K562 (cell line): ENCODE measurements around the gene TNFSF9. TPM values are rescaled to one million over a fixed set of nuclear protein-coding genes. Genes with fewer than 3 reads are reported as not detected.

ENCODE experiments used
- BMI1 ChIP-seq: fragments of 150-350 bp; IDR thresholded peaks from 2 replicates; pipeline ENCODE4 v1.6.1; 2014; ENCODE audit warnings: low read length
- CBFB ChIP-seq: sonication (generic); formaldehyde crosslinking; IDR thresholded peaks from 2 replicates; pipeline ENCODE4 v1.4.0; 2020; ENCODE audit warnings: mild to moderate bottlenecking, missing genetic modification reagents
- CCAR2 ChIP-seq: fragments of 200-400 bp; formaldehyde crosslinking; IDR thresholded peaks from 2 replicates; pipeline ENCODE4 v1.6.1; 2017; ENCODE audit warnings: mild to moderate bottlenecking, low read depth, low read length
- GTF2F1 ChIP-seq: IDR thresholded peaks from 2 replicates; pipeline ENCODE4 v1.6.1; 2011; ENCODE audit warnings: low read depth, low read length, improper control_type of control experiment
- HIVEP1 ChIP-seq: fragments of 250-450 bp; sonication (Bioruptor Pico); IDR thresholded peaks from 2 replicates; pipeline ENCODE4 v1.4.0; 2020; ENCODE audit warnings: mild to moderate bottlenecking
- JUNB ChIP-seq: fragments of 450-650 bp; formaldehyde crosslinking; conservative IDR thresholded peaks from 2 replicates; pipeline ENCODE4 v1.4.0; 2020; ENCODE audit warnings: mild to moderate bottlenecking
- MBD2 ChIP-seq: sonication (generic); IDR thresholded peaks from 2 replicates; pipeline ENCODE4 v1.6.1; 2016; ENCODE audit warnings: low read depth, borderline replicate concordance
- MYBL2 ChIP-seq, 2 experiments: fragments of 450-650 bp in 1 of 2; sonication (generic) in 1 of 2; formaldehyde crosslinking in 1 of 2; IDR thresholded peaks; 2 replicates each; pipeline versions ENCODE4 v1.6.1 to v1.8.1; 2017 to 2022; ENCODE audit warnings: borderline replicate concordance in 1 of 2, inconsistent platforms in 1 of 2, low read depth in 1 of 2, mild to moderate bottlenecking in 1 of 2, missing genetic modification reagents in 1 of 2, moderate library complexity in 1 of 2
- SETDB1 ChIP-seq: IDR thresholded peaks from one replicate; pipeline ENCODE4 v1.6.1; 2012; ENCODE audit warnings: low read length, control low read depth, inconsistent platforms
- ZBTB8A ChIP-seq: fragments of 450-650 bp; IDR thresholded peaks from 2 replicates; pipeline ENCODE4 v1.6.1; 2018; ENCODE audit warnings: mild to moderate bottlenecking, moderate library complexity; ENCODE audit not compliant: partially characterized antibody
- ZNF165 ChIP-seq: fragments of 250-450 bp; sonication (Bioruptor Pico); IDR thresholded peaks from 2 replicates; pipeline ENCODE4 v1.4.0; 2020; ENCODE audit warnings: borderline replicate concordance
- ZNF253 ChIP-seq: fragments of 250-450 bp; sonication (Bioruptor Pico); conservative IDR thresholded peaks from 2 replicates; pipeline ENCODE4 v1.6.1; 2021; ENCODE audit warnings: mild to moderate bottlenecking
- ZNF282 ChIP-seq: sonication (generic); formaldehyde crosslinking; IDR thresholded peaks from 2 replicates; pipeline ENCODE4 v1.8.1; 2023; ENCODE audit warnings: missing genetic modification reagents
- ZNF76 ChIP-seq: fragments of 250-450 bp; sonication (Bioruptor Pico); IDR thresholded peaks from 2 replicates; pipeline ENCODE4 v1.4.0; 2020; ENCODE audit warnings: mild to moderate bottlenecking, moderate library complexity, borderline replicate concordance
- polyA plus RNA-seq, 8 experiments: library from polyadenylated mRNA; depleted of rRNA in 4 of 8; stranded (reverse) in 5 of 8; unstranded in 3 of 8; fragments of >200 nt; fragmentation: Nextera tagmentation in 2 of 8; fragmentation: Illumina TruSeq in 1 of 8; extraction: Ambion mirVana in 2 of 8; extraction: Trizol in 1 of 8; gene quantifications; 2 replicates each; pipeline versions ENCODE4 v1.2.1 to v1.2.3, GENCODE V29; 2011 to 2014; ENCODE audit warnings: inconsistent platforms in 1 of 8, missing spikeins in 1 of 8
- total RNA-seq, 7 experiments: library from RNA; depleted of rRNA in 6 of 7; stranded (reverse); fragments of >200 nt in 6 of 7; fragmentation: Illumina TruSeq in 2 of 7; extraction: Trizol in 2 of 7; gene quantifications; 2 replicates each; pipeline versions ENCODE4 v1.2.1 to v1.2.3, GENCODE V29; 2011 to 2021; ENCODE audit warnings: low replicate concordance in 1 of 7
- TF ChIP-seq, protein P1 (sequence below), 2 experiments: fragments of 450-650 bp in 1 of 2; sonication (generic) in 1 of 2; formaldehyde crosslinking in 1 of 2; IDR thresholded peaks in 1 of 2; conservative IDR thresholded peaks in 1 of 2; 2 replicates each; pipeline versions ENCODE4 v1.6.1 to v1.8.1; 2016 to 2023; ENCODE audit warnings: mild to moderate bottlenecking in 2 of 2, moderate library complexity in 2 of 2, inconsistent platforms in 1 of 2, missing genetic modification reagents in 1 of 2
- TF ChIP-seq, protein P2 (sequence below): fragments of 450-650 bp; IDR thresholded peaks from 2 replicates; pipeline ENCODE4 v1.6.1; 2017; ENCODE audit warnings: mild to moderate bottlenecking, moderate library complexity
- TF ChIP-seq, protein P3 (sequence below): sonication (generic); formaldehyde crosslinking; IDR thresholded peaks from 2 replicates; pipeline ENCODE4 v1.8.1; 2022; ENCODE audit warnings: missing genetic modification reagents
- TF ChIP-seq, protein P4 (sequence below): fragments of 450-650 bp; conservative IDR thresholded peaks from 2 replicates; pipeline ENCODE4 v1.6.1; 2016; ENCODE audit warnings: missing genetic modification characterization, low read depth, mild to moderate bottlenecking, missing compliant biosample characterization, moderate library complexity
- TF ChIP-seq, protein P5 (sequence below), 2 experiments: fragments of 200-800 bp in 1 of 2; sonication (Bioruptor generic) in 1 of 2; sonication (generic) in 1 of 2; formaldehyde crosslinking in 1 of 2; IDR thresholded peaks in 1 of 2; conservative IDR thresholded peaks in 1 of 2; 2 replicates each; pipeline versions ENCODE4 v1.5.0 to v1.6.1; 2016 to 2020; ENCODE audit warnings: missing compliant biosample characterization in 1 of 2, missing genetic modification characterization in 1 of 2, missing genetic modification reagents in 1 of 2

TNFSF9 gene
- total and polyA plus RNA-seq, 9 of the 15 experiments (the other 6 are each of a cell fraction or from before 2014, with no cell fraction given), result 1.4 to 17.9 (median 6.5) TPM

DNA sequence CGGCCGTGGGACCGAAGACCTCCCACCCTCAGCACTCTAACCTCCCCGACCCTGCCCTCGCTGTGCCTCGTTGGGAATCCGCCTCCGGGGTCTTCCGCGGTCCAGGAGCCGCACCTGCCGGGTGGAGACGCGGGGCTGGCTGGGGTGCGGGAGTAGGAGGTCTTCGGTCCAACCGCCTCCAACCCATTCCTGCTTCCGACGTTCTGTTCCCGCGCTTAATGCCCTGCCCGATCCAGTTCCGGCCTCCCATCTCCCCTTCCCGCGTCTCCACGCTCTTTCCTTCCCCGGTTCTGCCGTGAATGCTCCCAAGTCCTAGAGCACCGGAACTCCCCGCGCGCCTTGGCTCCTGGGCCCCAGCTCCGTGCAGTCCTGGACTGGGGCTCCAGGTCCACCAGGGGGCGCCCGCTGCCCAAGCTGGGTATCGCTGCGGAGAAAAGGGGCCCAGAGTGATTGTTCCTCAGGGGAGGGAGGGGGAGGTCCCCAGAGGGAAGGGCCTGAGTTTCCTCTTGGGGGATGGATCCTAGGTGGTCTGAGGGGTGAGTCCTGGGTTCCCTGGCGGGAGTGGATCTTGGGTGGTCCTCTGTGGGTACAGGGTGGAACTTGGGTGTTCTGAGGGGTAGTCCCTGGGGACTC, 14.1 kb upstream of the TNFSF9 start (continued):
- TF ChIP-seq, protein P1, sequence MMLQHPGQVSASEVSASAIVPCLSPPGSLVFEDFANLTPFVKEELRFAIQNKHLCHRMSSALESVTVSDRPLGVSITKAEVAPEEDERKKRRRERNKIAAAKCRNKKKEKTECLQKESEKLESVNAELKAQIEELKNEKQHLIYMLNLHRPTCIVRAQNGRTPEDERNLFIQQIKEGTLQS (IDR thresholded peaks at IDR 0.05), result no peak
- TF ChIP-seq, protein P1 (CRISPR knock-in tag; conservative IDR thresholded peaks at IDR 0.05), result 0 out of 2 replicates have a peak, but pooled peaks have one; percentile 51
- TF ChIP-seq HIVEP1 (CRISPR knock-in tag) (no peak), ZNF165 (CRISPR knock-in tag) (no peak), SETDB1 (no peak), ZBTB8A (no peak), MYBL2 (IDR thresholded peaks at IDR 0.05; ENCODE audit: low read depth) (no peak), MYBL2 (CRISPR knock-in tag; IDR thresholded peaks at IDR 0.05; ENCODE audit: borderline replicate concordance) (no peak), CCAR2 (no peak), ZNF76 (CRISPR knock-in tag) (0 out of 2 replicates have a peak, but pooled peaks have one; percentile 47), JUNB (no peak), MBD2 (no peak; the same call in 1 of the 2 replicates), GTF2F1 (no peak), ZNF253 (no peak), BMI1 (0 out of 2 replicates have a peak, but pooled peaks have one; percentile 18), CBFB (no peak), ZNF282 (CRISPR knock-in tag) (no peak)
- TF ChIP-seq, protein P2, sequence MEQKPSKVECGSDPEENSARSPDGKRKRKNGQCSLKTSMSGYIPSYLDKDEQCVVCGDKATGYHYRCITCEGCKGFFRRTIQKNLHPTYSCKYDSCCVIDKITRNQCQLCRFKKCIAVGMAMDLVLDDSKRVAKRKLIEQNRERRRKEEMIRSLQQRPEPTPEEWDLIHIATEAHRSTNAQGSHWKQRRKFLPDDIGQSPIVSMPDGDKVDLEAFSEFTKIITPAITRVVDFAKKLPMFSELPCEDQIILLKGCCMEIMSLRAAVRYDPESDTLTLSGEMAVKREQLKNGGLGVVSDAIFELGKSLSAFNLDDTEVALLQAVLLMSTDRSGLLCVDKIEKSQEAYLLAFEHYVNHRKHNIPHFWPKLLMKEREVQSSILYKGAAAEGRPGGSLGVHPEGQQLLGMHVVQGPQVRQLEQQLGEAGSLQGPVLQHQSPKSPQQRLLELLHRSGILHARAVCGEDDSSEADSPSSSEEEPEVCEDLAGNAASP, result no peak
- TF ChIP-seq, protein P3, sequence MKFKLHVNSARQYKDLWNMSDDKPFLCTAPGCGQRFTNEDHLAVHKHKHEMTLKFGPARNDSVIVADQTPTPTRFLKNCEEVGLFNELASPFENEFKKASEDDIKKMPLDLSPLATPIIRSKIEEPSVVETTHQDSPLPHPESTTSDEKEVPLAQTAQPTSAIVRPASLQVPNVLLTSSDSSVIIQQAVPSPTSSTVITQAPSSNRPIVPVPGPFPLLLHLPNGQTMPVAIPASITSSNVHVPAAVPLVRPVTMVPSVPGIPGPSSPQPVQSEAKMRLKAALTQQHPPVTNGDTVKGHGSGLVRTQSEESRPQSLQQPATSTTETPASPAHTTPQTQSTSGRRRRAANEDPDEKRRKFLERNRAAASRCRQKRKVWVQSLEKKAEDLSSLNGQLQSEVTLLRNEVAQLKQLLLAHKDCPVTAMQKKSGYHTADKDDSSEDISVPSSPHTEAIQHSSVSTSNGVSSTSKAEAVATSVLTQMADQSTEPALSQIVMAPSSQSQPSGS (CRISPR knock-in tag), result no peak
- TF ChIP-seq, protein P4, sequence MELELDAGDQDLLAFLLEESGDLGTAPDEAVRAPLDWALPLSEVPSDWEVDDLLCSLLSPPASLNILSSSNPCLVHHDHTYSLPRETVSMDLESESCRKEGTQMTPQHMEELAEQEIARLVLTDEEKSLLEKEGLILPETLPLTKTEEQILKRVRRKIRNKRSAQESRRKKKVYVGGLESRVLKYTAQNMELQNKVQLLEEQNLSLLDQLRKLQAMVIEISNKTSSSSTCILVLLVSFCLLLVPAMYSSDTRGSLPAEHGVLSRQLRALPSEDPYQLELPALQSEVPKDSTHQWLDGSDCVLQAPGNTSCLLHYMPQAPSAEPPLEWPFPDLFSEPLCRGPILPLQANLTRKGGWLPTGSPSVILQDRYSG (tag), result no peak
- TF ChIP-seq, protein P5, sequence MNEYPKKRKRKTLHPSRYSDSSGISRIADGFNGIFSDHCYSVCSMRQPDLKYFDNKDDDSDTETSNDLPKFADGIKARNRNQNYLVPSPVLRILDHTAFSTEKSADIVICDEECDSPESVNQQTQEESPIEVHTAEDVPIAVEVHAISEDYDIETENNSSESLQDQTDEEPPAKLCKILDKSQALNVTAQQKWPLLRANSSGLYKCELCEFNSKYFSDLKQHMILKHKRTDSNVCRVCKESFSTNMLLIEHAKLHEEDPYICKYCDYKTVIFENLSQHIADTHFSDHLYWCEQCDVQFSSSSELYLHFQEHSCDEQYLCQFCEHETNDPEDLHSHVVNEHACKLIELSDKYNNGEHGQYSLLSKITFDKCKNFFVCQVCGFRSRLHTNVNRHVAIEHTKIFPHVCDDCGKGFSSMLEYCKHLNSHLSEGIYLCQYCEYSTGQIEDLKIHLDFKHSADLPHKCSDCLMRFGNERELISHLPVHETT (CRISPR knock-in tag; conservative IDR thresholded peaks at IDR 0.05 in 1 of 2, IDR thresholded peaks at IDR 0.05 in 1 of 2), result no peak
